ENCODE data around the gene VENTX.

- TF ChIP-seq, protein P1, sequence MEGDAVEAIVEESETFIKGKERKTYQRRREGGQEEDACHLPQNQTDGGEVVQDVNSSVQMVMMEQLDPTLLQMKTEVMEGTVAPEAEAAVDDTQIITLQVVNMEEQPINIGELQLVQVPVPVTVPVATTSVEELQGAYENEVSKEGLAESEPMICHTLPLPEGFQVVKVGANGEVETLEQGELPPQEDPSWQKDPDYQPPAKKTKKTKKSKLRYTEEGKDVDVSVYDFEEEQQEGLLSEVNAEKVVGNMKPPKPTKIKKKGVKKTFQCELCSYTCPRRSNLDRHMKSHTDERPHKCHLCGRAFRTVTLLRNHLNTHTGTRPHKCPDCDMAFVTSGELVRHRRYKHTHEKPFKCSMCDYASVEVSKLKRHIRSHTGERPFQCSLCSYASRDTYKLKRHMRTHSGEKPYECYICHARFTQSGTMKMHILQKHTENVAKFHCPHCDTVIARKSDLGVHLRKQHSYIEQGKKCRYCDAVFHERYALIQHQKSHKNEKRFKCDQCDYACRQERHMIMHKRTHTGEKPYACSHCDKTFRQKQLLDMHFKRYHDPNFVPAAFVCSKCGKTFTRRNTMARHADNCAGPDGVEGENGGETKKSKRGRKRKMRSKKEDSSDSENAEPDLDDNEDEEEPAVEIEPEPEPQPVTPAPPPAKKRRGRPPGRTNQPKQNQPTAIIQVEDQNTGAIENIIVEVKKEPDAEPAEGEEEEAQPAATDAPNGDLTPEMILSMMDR (IDR thresholded peaks at IDR 0.05): no peak
- TF ChIP-seq POLR2A (IDR thresholded peaks at IDR 0.05): no peak
Measured at GRCh38 chr10:133289761-133290160, 52.1 kb downstream of the VENTX start.

All from body of pancreas (tissue), 4 donors.